HCT116 (cell line): ENCODE data around the gene INPP5E. TPM values are rescaled to one million over a fixed set of nuclear protein-coding genes. Genes with fewer than 3 reads are reported as not detected.

Source experiments
- ATAC-seq: fragments of 200-7000 bp; cut with Tn5 transposase; 2 replicates; pipeline ENCODE4 v1.9.1; 2020; ENCODE audit warnings: mild to moderate bottlenecking, moderate library complexity
- BruUV-seq: library from RNA; stranded (reverse); fragments of 400-500 nt; replicated peaks from 2 replicates; lab custom pipeline; 2021; lab: Mats Ljungman, UMichigan
- CTCF ChIA-PET: fragments of 300-600 bp; sonication (Branson Sonifier 250); formaldehyde crosslinking; loops from one replicate; lab custom pipeline; 2021; ENCODE audit warnings: antibody characterized with exemption; lab: Charles Lee
- POLR2A ChIA-PET: fragments of 300-600, 350-600 bp; sonication (Branson Sonifier 250); formaldehyde crosslinking; loops from one replicate; lab custom pipeline; 2021; ENCODE audit warnings: antibody characterized with exemption; lab: Charles Lee
- RAD21 ChIA-PET, 2 experiments: fragments of 300-600 bp; sonication (Branson Sonifier 250); formaldehyde crosslinking; loops; one replicate each; lab custom pipeline; 2023; ENCODE audit warnings: low total read pairs in 2 of 2; ENCODE audit not compliant: uncharacterized antibody in 2 of 2, unreplicated experiment in 2 of 2, low non-redundant PET in 1 of 2; lab: Charles Lee
- DNase-seq: peaks from one replicate; pipeline ENCODE4 v3.0.0-alpha.2; 2010; ENCODE audit warnings: low read depth, low spot score
- H2AFZ ChIP-seq: fragments of 200-600 bp; shearing (Covaris generic), sonication (generic); 2 replicates; pipeline ENCODE4 v1.6.1; 2017; ENCODE audit warnings: low read depth, mixed run types, mixed read lengths, antibody characterized with exemption, low read length; ENCODE audit not compliant: poor library complexity, severe bottlenecking
- H3K27ac ChIP-seq: 2 replicates; pipeline ENCODE4 v1.5.1; 2012; ENCODE audit warnings: low read depth, low read length
- H3K27me3 ChIP-seq: fragments of 200-600 bp; sonication (generic); 2 replicates; pipeline ENCODE4 v1.6.1; 2016; ENCODE audit warnings: mixed run types, low read length, mixed read lengths; ENCODE audit not compliant: insufficient read depth
- H3K36me3 ChIP-seq, 2 experiments: fragments of 200-500 bp in 1 of 2; fragments of 200-600 bp in 1 of 2; sonication (Bioruptor generic) in 1 of 2; sonication (generic) in 1 of 2; 2 replicates each; pipeline versions ENCODE4 v1.5.1 to v1.6.1; 2014 to 2016; ENCODE audit warnings: low read length in 2 of 2, inconsistent platforms in 1 of 2, mixed read lengths in 1 of 2, mixed run types in 1 of 2; ENCODE audit not compliant: insufficient read depth in 2 of 2, control insufficient read depth in 1 of 2
- H3K4me1 ChIP-seq, 2 experiments: fragments of 200-600 bp in 1 of 2; sonication (generic) in 1 of 2; 2 replicates each; pipeline versions ENCODE4 v1.5.1 to v1.6.1; 2012 to 2017; ENCODE audit warnings: low read length in 2 of 2, inconsistent platforms in 1 of 2, mild to moderate bottlenecking in 1 of 2, mixed read lengths in 1 of 2, mixed run types in 1 of 2, moderate library complexity in 1 of 2; ENCODE audit not compliant: insufficient read depth in 2 of 2, control insufficient read depth in 1 of 2
- H3K4me2 ChIP-seq: fragments of 200-600 bp; sonication (generic); 2 replicates; pipeline ENCODE4 v1.6.1; 2017; ENCODE audit warnings: mixed run types, low read length, mixed read lengths
- H3K4me3 ChIP-seq, 2 experiments: fragments of 200-600 bp in 1 of 2; sonication (generic) in 1 of 2; replicated peaks in 1 of 2; 2 replicates each; pipeline ENCODE4 v1.5.1; 2011 to 2016; ENCODE audit warnings: low read length in 2 of 2, control low read depth in 1 of 2, low read depth in 1 of 2, mild to moderate bottlenecking in 1 of 2, mixed read lengths in 1 of 2, mixed run types in 1 of 2
- H3K79me2 ChIP-seq: fragments of 200-600 bp; sonication (generic); 2 replicates; pipeline ENCODE4 v1.6.1; 2017; ENCODE audit warnings: mild to moderate bottlenecking, mixed run types, low read length, moderate library complexity, mixed read lengths; ENCODE audit not compliant: insufficient read depth
- H3K9ac ChIP-seq: fragments of 200-600 bp; sonication (generic); 2 replicates; pipeline ENCODE4 v1.6.1; 2016; ENCODE audit warnings: low read length, mixed read lengths
- H3K9me2 ChIP-seq: fragments of 200-600 bp; sonication (generic), shearing (Covaris generic); 2 replicates; pipeline ENCODE4 v1.6.1; 2017; ENCODE audit warnings: mixed run types, mild to moderate bottlenecking, moderate library complexity; ENCODE audit not compliant: insufficient read depth
- H3K9me3 ChIP-seq, 2 experiments: fragments of 200-500 bp in 1 of 2; fragments of 200-600 bp in 1 of 2; sonication (Bioruptor generic) in 1 of 2; sonication (generic) in 1 of 2; 2 replicates each; pipeline ENCODE4 v1.6.1; 2014 to 2017; ENCODE audit warnings: low read length in 2 of 2, mixed read lengths in 2 of 2, inconsistent platforms in 1 of 2, low read depth in 1 of 2, mild to moderate bottlenecking in 1 of 2, mixed run types in 1 of 2, moderate library complexity in 1 of 2; ENCODE audit not compliant: control insufficient read depth in 1 of 2, insufficient read depth in 1 of 2
- H4K20me1 ChIP-seq: fragments of 200-600 bp; sonication (generic), shearing (Covaris generic); 2 replicates; pipeline ENCODE4 v1.6.1; 2017; ENCODE audit warnings: mixed run types, mild to moderate bottlenecking, moderate library complexity; ENCODE audit not compliant: insufficient read depth
- EZH2phosphoT487 ChIP-seq: fragments of 200-600 bp; IDR thresholded peaks from 2 replicates; pipeline ENCODE4 v1.6.1; 2018; ENCODE audit warnings: antibody characterized with exemption, borderline replicate concordance
- MAX ChIP-seq: IDR thresholded peaks from 2 replicates; pipeline ENCODE4 v1.6.1; 2012
- POLR2AphosphoS5 ChIP-seq: IDR thresholded peaks from 2 replicates; pipeline ENCODE4 v1.6.1; 2011; ENCODE audit warnings: mild to moderate bottlenecking, low read depth, low read length, moderate library complexity
- RAD21 ChIP-seq: IDR thresholded peaks from 2 replicates; pipeline ENCODE4 v1.6.1; 2012; ENCODE audit warnings: low read depth, mild to moderate bottlenecking
- ZFX ChIP-seq: fragments of 450-650 bp; IDR thresholded peaks from 2 replicates; pipeline ENCODE4 v1.6.1; 2017
- intact Hi-C: fragments of 100-400 bp; cut with micrococcal nuclease; formaldehyde crosslinking; loops from 2 replicates; pipeline ENCODE4 v1.10.0; 2022
- total RNA-seq: library from RNA; stranded (reverse); gene quantifications from one replicate; pipeline ENCODE4 v1.2.1, GENCODE V29; 2021; ENCODE audit not compliant: unreplicated experiment
- TF ChIP-seq, protein P1 (sequence below): IDR thresholded peaks from 2 replicates; pipeline ENCODE4 v1.6.1; 2011; ENCODE audit warnings: mild to moderate bottlenecking, low read length, moderate library complexity; ENCODE audit not compliant: insufficient replicate concordance; ENCODE audit errors: extremely low read depth

INPP5E gene
- total RNA-seq, 1 experiment from 2014 or later: 23.8 TPM

DNA sequence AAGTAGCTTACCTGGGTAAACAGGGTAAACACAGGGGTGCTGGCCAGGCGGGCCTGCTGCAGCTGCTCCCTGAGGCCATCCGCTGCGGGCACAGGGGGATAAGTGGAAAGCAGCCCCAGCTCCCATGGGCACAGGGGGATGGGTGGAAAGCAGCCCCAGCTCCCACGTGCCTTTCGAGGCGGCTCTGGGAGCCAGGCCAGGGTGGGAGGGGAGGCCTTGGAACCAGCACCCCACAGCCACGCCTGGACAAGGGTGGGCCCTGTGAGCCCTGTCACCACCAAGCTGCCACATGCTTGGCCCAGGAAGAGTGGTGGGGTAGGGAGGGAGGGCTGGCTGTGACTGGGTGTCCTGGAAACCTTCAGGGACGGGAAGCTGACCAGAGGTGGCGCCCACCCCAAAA lies 58.3 kb downstream of the INPP5E start:
- CTCF ChIA-PET: no interaction called here
- H3K79me2 ChIP-seq: no peaks in the 10 kb centered on the region
- POLR2A ChIA-PET: no interaction called here
- H3K4me2 ChIP-seq: no peak overlapping the region
- H4K20me1 ChIP-seq: no peaks in the 10 kb centered on the region
- no peak overlapping the region for H3K9ac ChIP-seq
- intact Hi-C loops: no loop called here
- RAD21 ChIA-PET: no interaction called here
- peaks cover 14 to 21% of the 10 kb centered on the region in 2 experiments; a peak in 3 of 4 replicates for H3K36me3 ChIP-seq
- no peaks in the 10 kb centered on the region for H3K4me1 ChIP-seq
- no peak overlapping the region for H3K4me3 ChIP-seq
- H3K27me3 ChIP-seq: no peaks in the 10 kb centered on the region
- H3K27ac ChIP-seq: no peak overlapping the region
- no peak overlapping the region for H2AFZ ChIP-seq
- no peak for DNase-seq
- TF ChIP-seq POLR2AphosphoS5: no peak
- TF ChIP-seq, protein P1, sequence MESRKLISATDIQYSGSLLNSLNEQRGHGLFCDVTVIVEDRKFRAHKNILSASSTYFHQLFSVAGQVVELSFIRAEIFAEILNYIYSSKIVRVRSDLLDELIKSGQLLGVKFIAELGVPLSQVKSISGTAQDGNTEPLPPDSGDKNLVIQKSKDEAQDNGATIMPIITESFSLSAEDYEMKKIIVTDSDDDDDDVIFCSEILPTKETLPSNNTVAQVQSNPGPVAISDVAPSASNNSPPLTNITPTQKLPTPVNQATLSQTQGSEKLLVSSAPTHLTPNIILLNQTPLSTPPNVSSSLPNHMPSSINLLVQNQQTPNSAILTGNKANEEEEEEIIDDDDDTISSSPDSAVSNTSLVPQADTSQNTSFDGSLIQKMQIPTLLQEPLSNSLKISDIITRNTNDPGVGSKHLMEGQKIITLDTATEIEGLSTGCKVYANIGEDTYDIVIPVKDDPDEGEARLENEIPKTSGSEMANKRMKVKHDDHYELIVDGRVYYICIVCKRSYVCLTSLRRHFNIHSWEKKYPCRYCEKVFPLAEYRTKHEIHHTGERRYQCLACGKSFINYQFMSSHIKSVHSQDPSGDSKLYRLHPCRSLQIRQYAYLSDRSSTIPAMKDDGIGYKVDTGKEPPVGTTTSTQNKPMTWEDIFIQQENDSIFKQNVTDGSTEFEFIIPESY: no peak
- no peak for TF ChIP-seq ZFX
- no peaks in the 10 kb centered on the region for H3K9me3 ChIP-seq
- ATAC-seq: no peak
- no TSS peak for BruUV-seq
- H3K9me2 ChIP-seq: no peaks in the 10 kb centered on the region

DNA sequence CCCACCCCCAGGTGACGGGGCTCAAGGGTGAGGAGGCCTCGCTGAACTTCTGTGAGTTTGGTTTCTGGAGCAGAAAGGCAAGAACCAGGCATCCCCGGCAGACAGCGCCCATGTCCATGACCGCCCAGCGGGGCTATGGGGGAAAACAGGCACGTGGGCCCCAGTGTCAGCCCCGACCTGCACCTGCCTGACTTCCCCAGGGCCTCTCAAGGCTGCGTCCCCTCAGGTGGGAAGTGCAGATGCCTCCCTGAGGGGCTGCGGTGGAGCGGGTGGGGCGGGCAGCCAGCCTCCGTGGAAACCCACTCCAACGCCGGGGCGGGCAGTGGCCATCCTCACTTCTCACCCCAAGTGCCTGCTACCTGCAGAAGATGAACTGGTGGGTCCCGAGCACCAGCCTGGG lies 59.3 kb downstream of the INPP5E start:
- peaks cover 14 to 21% of the 10 kb centered on the region in 2 experiments; a peak in 3 of 4 replicates for H3K36me3 ChIP-seq
- no peak for ATAC-seq
- no peaks in the 10 kb centered on the region for H3K9me2 ChIP-seq
- ChIA-PET CTCF (no interaction called here), RAD21 (no interaction called here), POLR2A (no interaction called here)
- H3K4me1 ChIP-seq: no peaks in the 10 kb centered on the region
- no peak for DNase-seq
- intact Hi-C loops: no loop called here
- H4K20me1 ChIP-seq: no peaks in the 10 kb centered on the region
- no peaks in the 10 kb centered on the region for H3K79me2 ChIP-seq
- H3K9ac ChIP-seq: no peak overlapping the region
- no peaks in the 10 kb centered on the region for H3K27me3 ChIP-seq
- no peak overlapping the region for H3K27ac ChIP-seq
- TF ChIP-seq, protein P1: no peak
- TF ChIP-seq MAX (no peak), RAD21 (no peak), EZH2phosphoT487 (no peak)
- BruUV-seq: no TSS peak
- H2AFZ ChIP-seq: no peak overlapping the region
- no peak overlapping the region for H3K4me3 ChIP-seq
- no peaks in the 10 kb centered on the region for H3K9me3 ChIP-seq
- no peak overlapping the region for H3K4me2 ChIP-seq
